ENCODE results near the gene CCDC102B.

Gene CCDC102B

GRCh38 chr18:69044215-69044614 lies 246.3 kb downstream of the CCDC102B start:
- Histone ChIP-seq H3K9ac (ENCODE audit: insufficient read length) (no peak overlapping the region), H3K27ac (no peak overlapping the region), H3K36me3 (ENCODE audit: insufficient read depth, low read length) (no peaks in the 10 kb centered on the region), H3K4me3 (no peak overlapping the region), H3K9me3 (ENCODE audit: low read depth, low read length) (no peaks in the 10 kb centered on the region)
- no peak for DNase-seq (ENCODE audit: low read depth, low spot score)
- TF ChIP-seq EZH2 (IDR thresholded peaks at IDR 0.05) (no peak), FOXP2 (optimal IDR thresholded peaks at IDR 0.05; ENCODE audit: control extremely low read depth, extremely low read length, insufficient read depth) (no peak), POLR2AphosphoS5 (IDR thresholded peaks at IDR 0.05; ENCODE audit: borderline replicate concordance, low read depth, low read length) (no peak)

- no peaks in the 10 kb centered on the region for H3K36me3 ChIP-seq (ENCODE audit: insufficient read depth, low read length)
- H3K9ac ChIP-seq (ENCODE audit: insufficient read length) = no peak overlapping the region
- TF ChIP-seq FOXP2 (optimal IDR thresholded peaks at IDR 0.05; ENCODE audit: control extremely low read depth, extremely low read length, insufficient read depth) = no peak
- no peak for TF ChIP-seq EZH2 (IDR thresholded peaks at IDR 0.05)
- no peak for TF ChIP-seq POLR2AphosphoS5 (IDR thresholded peaks at IDR 0.05; ENCODE audit: borderline replicate concordance, low read depth, low read length)
- H3K4me3 ChIP-seq = no peak overlapping the region
- H3K27ac ChIP-seq = no peak overlapping the region
- H3K9me3 ChIP-seq (ENCODE audit: low read depth, low read length) = no peaks in the 10 kb centered on the region
- DNase-seq (ENCODE audit: low read depth, low spot score) = no peak
Measured at GRCh38 chr18:69064063-69064462, 266.2 kb downstream of the CCDC102B start.

DNA sequence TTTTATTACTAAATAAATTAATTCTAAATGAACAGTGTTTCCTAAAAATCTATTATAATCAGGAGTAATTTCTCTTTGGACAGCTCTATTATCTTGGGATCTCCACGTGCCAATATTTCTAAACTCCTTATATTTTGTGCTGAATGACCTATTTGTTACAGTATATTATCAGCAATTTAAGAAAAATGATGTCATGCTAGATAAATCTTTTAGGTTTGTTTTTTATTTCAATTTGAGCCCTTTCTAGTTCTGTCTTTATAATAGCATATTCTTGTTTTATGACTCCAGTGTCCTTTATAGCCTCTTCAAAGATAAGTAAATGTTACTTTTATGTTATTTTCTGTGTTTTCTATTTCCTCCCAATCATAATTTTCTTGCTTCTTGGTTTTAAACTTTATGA lies 269.2 kb downstream of the CCDC102B start:
- TF ChIP-seq EZH2 (IDR thresholded peaks at IDR 0.05) (no peak), FOXP2 (optimal IDR thresholded peaks at IDR 0.05; ENCODE audit: control extremely low read depth, extremely low read length, insufficient read depth) (no peak), POLR2AphosphoS5 (IDR thresholded peaks at IDR 0.05; ENCODE audit: borderline replicate concordance, low read depth, low read length) (no peak)
- Histone ChIP-seq H3K4me3 (no peak overlapping the region), H3K9me3 (ENCODE audit: low read depth, low read length) (no peaks in the 10 kb centered on the region), H3K27ac (no peak overlapping the region), H3K36me3 (ENCODE audit: insufficient read depth, low read length) (no peaks in the 10 kb centered on the region), H3K9ac (ENCODE audit: insufficient read length) (no peak overlapping the region)
- DNase-seq (ENCODE audit: low read depth, low spot score) = no peak

DNA sequence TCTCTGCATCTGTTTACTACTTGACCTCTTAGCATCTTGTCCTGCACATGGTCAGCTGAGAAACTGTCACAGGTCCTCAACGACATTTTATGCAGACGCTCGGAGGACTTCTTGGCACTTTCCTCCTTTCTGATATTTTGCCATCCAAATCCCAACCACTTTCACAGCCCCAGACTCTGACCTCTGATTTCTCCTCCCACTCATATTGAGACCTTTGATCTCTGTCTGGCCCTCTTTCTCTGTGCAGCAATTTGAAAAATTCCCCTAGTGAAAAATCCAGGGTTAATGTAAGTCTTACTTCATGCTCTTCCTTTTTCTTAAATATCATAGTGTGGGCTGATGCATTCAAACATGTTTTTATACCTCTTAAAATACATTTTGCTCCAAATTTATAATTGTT lies 273.8 kb downstream of the CCDC102B start:
- DNase-seq (ENCODE audit: low read depth, low spot score) = no peak
- H3K9ac ChIP-seq (ENCODE audit: insufficient read length) = no peak overlapping the region
- no peak overlapping the region for H3K27ac ChIP-seq
- TF ChIP-seq FOXP2 (optimal IDR thresholded peaks at IDR 0.05; ENCODE audit: control extremely low read depth, extremely low read length, insufficient read depth) (no peak), EZH2 (IDR thresholded peaks at IDR 0.05) (no peak), POLR2AphosphoS5 (IDR thresholded peaks at IDR 0.05; ENCODE audit: borderline replicate concordance, low read depth, low read length) (no peak)
- H3K36me3 ChIP-seq (ENCODE audit: insufficient read depth, low read length) = no peaks in the 10 kb centered on the region
- no peaks in the 10 kb centered on the region for H3K9me3 ChIP-seq (ENCODE audit: low read depth, low read length)
- no peak overlapping the region for H3K4me3 ChIP-seq

DNA sequence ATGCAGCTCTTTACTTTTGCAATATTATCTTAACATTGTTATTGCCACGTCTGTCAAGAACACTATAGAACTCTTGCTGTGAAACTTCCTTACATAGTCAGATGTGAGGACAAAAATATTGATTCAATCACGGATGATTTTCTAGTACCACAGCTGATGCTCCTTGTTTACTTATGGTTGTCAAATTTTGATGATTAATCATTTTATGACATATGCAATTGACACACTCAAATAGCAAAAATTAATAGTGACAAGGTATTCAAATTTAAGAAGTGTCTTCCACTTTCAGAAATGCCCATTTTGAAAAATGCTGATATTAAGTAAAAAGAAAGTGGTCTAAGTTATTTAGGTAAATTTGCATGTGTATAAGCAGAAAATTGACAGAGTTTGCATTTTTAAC lies 284.0 kb downstream of the CCDC102B start:
- no peaks in the 10 kb centered on the region for H3K9me3 ChIP-seq (ENCODE audit: low read depth, low read length)
- peak overlapping the region; percentile 62 for H3K4me3 ChIP-seq
- H3K36me3 ChIP-seq (ENCODE audit: insufficient read depth, low read length) = no peaks in the 10 kb centered on the region
- DNase-seq (ENCODE audit: low read depth, low spot score) = no peak
- TF ChIP-seq EZH2 (IDR thresholded peaks at IDR 0.05) (no peak), FOXP2 (optimal IDR thresholded peaks at IDR 0.05; ENCODE audit: control extremely low read depth, extremely low read length, insufficient read depth) (no peak), POLR2AphosphoS5 (IDR thresholded peaks at IDR 0.05; ENCODE audit: borderline replicate concordance, low read depth, low read length) (no peak)
- peak overlapping the region; percentile 53 for H3K9ac ChIP-seq (ENCODE audit: insufficient read length)
- H3K27ac ChIP-seq = peak overlapping the region; percentile 85

GRCh38 chr18:69082499-69082898 lies 284.6 kb downstream of the CCDC102B start:
- no peak for TF ChIP-seq EZH2 (IDR thresholded peaks at IDR 0.05)
- peak; percentile 22; the same call in 1 of the 2 replicates for TF ChIP-seq POLR2AphosphoS5 (IDR thresholded peaks at IDR 0.05; ENCODE audit: borderline replicate concordance, low read depth, low read length)
- H3K27ac ChIP-seq = peak overlapping the region; percentile 85
- no peaks in the 10 kb centered on the region for H3K9me3 ChIP-seq (ENCODE audit: low read depth, low read length)
- H3K36me3 ChIP-seq (ENCODE audit: insufficient read depth, low read length) = no peaks in the 10 kb centered on the region
- H3K9ac ChIP-seq (ENCODE audit: insufficient read length) = no peak overlapping the region
- H3K4me3 ChIP-seq = peak overlapping the region; percentile 62
- DNase-seq (ENCODE audit: low read depth, low spot score) = peak; percentile 52

GRCh38 chr18:69085951-69086350 lies 288.1 kb downstream of the CCDC102B start:
- TF ChIP-seq POLR2AphosphoS5 (IDR thresholded peaks at IDR 0.05; ENCODE audit: borderline replicate concordance, low read depth, low read length) = no peak
- no peak for TF ChIP-seq EZH2 (IDR thresholded peaks at IDR 0.05)
- TF ChIP-seq FOXP2 (optimal IDR thresholded peaks at IDR 0.05; ENCODE audit: control extremely low read depth, extremely low read length, insufficient read depth) = no peak
- no peaks in the 10 kb centered on the region for H3K9me3 ChIP-seq (ENCODE audit: low read depth, low read length)
- peak; percentile 79 for DNase-seq (ENCODE audit: low read depth, low spot score)
- H3K4me3 ChIP-seq = peak overlapping the region; percentile 69
- H3K9ac ChIP-seq (ENCODE audit: insufficient read length) = no peak overlapping the region
- H3K27ac ChIP-seq = peak overlapping the region; percentile 83
- no peaks in the 10 kb centered on the region for H3K36me3 ChIP-seq (ENCODE audit: insufficient read depth, low read length)

- H3K9me3 ChIP-seq (ENCODE audit: low read depth, low read length) = no peaks in the 10 kb centered on the region
- DNase-seq (ENCODE audit: low read depth, low spot score) = no peak
- H3K36me3 ChIP-seq (ENCODE audit: insufficient read depth, low read length) = no peaks in the 10 kb centered on the region
- TF ChIP-seq POLR2AphosphoS5 (IDR thresholded peaks at IDR 0.05; ENCODE audit: borderline replicate concordance, low read depth, low read length) (no peak), FOXP2 (optimal IDR thresholded peaks at IDR 0.05; ENCODE audit: control extremely low read depth, extremely low read length, insufficient read depth) (no peak), EZH2 (IDR thresholded peaks at IDR 0.05) (no peak)
- no peak overlapping the region for H3K4me3 ChIP-seq
- H3K9ac ChIP-seq (ENCODE audit: insufficient read length) = no peak overlapping the region
- no peak overlapping the region for H3K27ac ChIP-seq
Measured at GRCh38 chr18:69088973-69089372, 291.1 kb downstream of the CCDC102B start.

DNA sequence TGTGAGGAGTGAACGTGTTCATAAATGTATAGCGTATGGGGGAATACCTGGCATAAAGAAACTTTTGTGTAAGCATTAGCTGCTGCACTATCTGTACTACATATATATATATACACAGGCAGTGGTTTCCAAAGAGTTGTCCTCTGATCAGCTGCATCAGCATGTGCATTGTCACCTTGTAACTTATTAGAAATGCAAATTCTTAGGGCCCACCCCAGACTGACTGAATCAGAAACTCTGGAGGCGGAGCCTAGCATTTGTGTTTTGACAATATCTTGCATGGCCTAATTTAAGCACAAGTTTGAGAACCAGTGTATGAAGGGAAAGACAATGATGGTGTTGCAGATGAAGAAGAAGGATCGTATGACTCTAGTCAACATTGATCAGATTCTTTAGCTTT lies 299.5 kb downstream of the CCDC102B start:
- DNase-seq (ENCODE audit: low read depth, low spot score) = no peak
- Histone ChIP-seq H3K4me3 (no peak overlapping the region), H3K36me3 (ENCODE audit: insufficient read depth, low read length) (no peaks in the 10 kb centered on the region), H3K9ac (ENCODE audit: insufficient read length) (no peak overlapping the region), H3K27ac (no peak overlapping the region), H3K9me3 (ENCODE audit: low read depth, low read length) (no peaks in the 10 kb centered on the region)
- TF ChIP-seq FOXP2 (optimal IDR thresholded peaks at IDR 0.05; ENCODE audit: control extremely low read depth, extremely low read length, insufficient read depth) = no peak
- TF ChIP-seq POLR2AphosphoS5 (IDR thresholded peaks at IDR 0.05; ENCODE audit: borderline replicate concordance, low read depth, low read length) = no peak
- TF ChIP-seq EZH2 (IDR thresholded peaks at IDR 0.05) = no peak

Data from SK-N-MC (cell line).